Measurements from ENCODE around the gene STK25.

DNA sequence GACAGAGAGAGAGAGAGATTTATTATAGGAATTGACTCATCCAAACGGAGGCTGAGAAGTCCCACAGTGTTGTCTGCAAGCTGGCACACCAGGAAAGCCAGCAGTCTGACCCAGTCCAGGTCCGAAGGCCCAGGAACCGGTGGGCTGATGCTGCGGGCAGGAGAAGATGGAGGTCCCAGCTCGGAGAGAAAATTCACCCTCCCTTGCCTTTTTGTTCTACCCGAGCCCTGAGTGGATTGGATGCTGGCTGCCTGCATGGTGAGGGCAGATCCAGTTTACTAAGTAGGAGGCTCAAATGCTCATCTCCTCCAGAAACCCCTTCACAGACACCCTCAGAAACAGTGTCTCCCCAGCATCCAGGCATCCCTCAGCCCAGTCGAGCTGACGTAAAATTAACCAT, 22.2 kb upstream of the STK25 start:
- TF ChIP-seq POLR2A (IDR thresholded peaks at IDR 0.05) (no peak), POLR2AphosphoS5 (IDR thresholded peaks at IDR 0.05; ENCODE audit: insufficient read depth in 1 of 2, low read depth in 1 of 2) (no peak)
- TF ChIP-seq, protein P1, sequence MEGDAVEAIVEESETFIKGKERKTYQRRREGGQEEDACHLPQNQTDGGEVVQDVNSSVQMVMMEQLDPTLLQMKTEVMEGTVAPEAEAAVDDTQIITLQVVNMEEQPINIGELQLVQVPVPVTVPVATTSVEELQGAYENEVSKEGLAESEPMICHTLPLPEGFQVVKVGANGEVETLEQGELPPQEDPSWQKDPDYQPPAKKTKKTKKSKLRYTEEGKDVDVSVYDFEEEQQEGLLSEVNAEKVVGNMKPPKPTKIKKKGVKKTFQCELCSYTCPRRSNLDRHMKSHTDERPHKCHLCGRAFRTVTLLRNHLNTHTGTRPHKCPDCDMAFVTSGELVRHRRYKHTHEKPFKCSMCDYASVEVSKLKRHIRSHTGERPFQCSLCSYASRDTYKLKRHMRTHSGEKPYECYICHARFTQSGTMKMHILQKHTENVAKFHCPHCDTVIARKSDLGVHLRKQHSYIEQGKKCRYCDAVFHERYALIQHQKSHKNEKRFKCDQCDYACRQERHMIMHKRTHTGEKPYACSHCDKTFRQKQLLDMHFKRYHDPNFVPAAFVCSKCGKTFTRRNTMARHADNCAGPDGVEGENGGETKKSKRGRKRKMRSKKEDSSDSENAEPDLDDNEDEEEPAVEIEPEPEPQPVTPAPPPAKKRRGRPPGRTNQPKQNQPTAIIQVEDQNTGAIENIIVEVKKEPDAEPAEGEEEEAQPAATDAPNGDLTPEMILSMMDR (IDR thresholded peaks at IDR 0.05), result no peak

Measured in vagina (tissue), 2 donors.